Stimulated activated CD8-positive, alpha-beta memory T cell treated with anti-CD3 and anti-CD28 coated beads, Interleukin-15, amount 100 ng/mL, for 4 hours (primary cell): ENCODE data around the gene TBC1D3B.
"Not testable (repeated sequence)": the region's sequence is repeated elsewhere in the genome, so short reads cannot be mapped to it uniquely, and the experiment has no call there.

Source experiments
- DNase-seq, 2 donors: peaks; one replicate each; pipeline ENCODE4 v3.0.0-alpha.2; 2020; ENCODE audit warnings: low read depth in 2 of 2

Gene TBC1D3B

GRCh38 chr17:36129616-36130015 is 46.8 kb downstream of the TBC1D3B start:
- DNase-seq = no peak

GRCh38 chr17:36128411-36128978 is 47.9 kb downstream of the TBC1D3B start:
- no peak for DNase-seq

GRCh38 chr17:36127911-36128310 is 48.5 kb downstream of the TBC1D3B start:
- DNase-seq = no peak

DNA sequence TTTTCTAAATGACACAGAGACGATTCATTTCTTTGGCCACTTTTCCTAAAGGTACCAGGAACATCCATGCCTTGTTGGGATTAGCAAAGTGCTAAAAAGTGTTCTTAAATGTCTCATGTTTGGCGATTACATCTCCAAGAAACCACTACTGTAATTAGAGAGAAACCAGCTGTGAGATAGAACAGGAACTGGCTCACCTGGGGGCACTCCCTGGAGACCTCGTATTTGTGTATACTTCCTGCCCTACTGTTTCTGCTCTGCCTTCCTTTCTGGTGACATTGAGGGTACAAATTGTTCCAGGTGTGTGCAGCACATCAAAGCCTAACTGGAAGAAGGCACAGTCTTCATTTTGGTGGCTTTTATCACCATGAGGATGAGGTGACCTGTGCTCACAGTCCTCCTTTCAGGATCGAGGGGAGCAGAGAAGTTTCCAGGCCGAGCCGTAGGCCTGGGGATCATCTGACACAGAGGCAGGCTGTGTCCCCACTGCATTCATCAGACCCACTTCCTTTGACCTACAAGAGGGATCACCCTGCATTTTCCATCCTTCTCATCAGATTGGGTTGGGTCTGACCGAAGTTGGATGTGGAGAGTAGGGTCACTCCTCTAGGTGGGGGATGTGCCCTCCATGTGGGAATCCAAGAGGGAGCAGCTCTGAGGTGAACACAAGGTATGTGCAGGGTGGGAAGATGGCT is 49.1 kb downstream of the TBC1D3B start:
- no peak for DNase-seq

- no peak for DNase-seq
These were observed 51.3 kb downstream of the TBC1D3B start for GRCh38 chr17:36124879-36125824.

DNA sequence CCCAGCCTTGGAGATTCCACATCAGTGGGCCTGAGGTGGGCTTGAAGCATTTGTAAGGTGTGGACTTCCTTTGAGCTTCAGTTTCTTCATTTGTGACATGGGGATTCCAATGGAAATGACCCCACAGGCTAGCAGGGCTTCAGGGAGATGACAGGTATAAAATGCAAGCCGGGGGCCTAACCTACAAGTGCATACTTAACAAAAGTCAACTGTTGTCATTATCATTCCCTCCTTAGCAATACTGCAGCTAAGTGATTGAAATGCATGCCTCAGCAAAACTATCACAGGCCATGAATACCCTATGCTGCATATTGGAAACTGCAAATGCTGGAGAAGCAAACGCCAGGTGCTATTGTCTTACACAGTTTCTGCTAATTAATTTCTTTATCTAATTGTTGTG is 53.0 kb downstream of the TBC1D3B start:
- no peak for DNase-seq

DNA sequence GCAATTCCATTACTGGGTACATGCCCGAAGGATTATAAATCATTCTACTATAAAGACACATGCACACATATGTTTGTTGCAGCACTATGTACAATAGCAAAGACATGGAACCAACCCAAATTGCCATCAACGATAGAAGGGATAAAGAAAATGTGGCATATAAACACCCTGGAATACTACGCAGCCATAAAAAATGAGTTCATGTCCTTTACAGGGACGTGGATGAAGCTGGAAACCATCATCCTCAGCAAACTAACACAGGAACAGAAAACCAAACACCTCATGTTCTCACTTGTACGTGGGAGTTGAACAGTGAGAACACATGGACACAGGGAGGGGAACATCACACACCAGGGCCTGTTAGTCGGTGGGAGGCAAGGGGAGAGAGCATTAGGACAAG is 55.3 kb downstream of the TBC1D3B start:
- DNase-seq = not testable (repeated sequence)

DNA sequence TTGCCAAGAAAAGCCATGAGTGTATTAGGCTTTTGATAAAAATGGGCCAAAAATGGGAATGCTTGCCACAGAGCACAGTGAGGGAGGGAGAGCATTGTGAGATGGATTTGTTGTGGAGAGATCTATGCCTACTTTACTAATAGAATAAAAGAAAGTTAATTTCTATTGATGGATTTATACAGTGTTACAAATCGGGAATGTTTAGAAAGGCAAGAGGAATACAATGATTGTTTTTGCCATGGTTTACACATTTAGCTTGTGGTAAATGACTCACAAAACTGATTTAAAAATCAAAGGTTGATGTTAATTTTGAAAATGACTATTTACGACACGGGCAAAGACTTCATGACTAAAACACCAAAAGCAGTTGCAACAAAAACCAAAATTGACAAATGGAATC is 56.2 kb downstream of the TBC1D3B start:
- DNase-seq = no peak

DNA sequence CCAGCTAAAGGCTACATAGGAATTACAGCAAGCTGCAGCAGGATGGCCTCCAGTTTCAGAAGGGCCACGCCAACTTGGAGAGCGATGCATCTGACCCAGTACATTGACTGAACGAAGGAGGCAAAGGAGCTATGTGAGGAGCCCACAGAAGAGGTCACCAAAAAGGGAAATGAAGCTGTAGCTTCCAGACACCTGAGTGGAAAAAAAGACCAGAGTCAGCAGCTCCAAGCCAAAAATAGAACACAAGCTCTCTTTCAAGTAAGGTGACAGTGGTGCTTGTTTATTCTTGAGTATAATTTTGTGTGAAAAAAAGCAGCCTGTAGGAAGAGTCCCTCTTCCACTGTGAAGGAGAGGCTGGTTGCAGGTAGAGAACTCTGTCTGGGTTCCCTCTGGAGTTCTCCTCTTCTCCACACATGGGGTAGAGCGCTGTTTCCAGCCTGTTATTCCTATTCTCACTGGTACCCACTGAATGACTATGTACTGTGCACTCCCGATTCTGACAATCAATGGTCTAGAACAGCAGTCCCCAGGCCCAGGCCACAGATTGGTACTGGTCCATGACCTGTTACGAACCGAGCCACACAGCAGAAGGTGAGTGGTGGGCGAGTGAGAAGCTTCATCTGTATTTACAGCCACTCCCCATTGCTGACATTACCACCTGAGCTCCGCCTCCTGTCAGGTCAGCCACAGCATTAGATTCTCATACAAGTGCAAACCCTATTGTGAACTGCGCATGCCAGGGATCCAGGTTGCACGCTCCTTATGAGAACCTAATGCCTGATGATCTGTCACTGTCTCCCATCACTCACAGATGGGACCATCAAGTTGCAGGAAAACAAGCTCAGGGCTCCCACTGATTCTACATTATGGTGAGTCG is 57.7 kb downstream of the TBC1D3B start:
- DNase-seq = no peak

DNA sequence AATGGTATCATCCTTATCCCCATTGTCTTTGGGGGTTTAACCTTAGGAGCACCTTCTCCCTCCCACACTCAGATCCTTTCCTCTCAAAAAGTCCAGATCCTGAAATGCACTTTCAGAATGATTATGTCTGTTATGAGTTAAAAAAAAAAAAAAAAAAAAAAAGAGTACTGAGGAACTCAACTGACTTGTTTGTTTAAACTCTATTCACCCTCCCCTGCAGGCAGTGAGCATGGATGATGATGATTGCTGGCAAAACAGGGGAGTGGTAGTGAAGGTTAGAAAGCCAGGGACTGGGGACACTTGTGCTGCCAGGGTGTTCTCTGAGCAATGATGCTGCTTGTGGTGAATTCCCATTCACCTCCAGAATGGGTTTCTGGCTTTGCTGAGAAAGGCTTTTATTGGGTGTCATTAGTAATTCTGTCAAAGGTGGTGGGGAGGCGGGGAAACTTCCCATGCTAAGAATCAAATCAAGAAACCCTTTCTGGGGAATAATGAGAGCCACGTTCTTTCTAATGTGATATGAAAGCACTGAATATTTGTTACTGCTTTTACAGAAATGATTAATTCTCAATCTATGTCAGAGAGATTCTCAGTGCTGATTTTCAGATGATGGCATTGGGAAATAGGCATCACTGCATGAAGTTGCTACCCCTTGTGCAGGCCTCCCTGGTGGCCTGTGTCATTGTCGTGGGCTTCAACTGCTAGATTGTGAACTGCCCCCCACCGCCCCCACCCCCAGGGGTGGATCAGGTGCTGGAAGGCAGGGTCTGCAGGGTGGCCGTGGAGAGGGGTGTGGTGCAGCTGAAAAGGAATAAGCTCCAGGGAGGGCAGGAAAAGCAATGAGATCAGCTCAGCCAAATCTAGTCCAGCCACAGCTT is 58.7 kb downstream of the TBC1D3B start:
- no peak for DNase-seq
